Fibroblast of skin of abdomen (primary cell): ENCODE measurements around the gene SLC25A6.
"Not testable (repeated sequence)": the region's sequence is repeated elsewhere in the genome, so short reads cannot be mapped to it uniquely, and the experiment has no call there.

Experiments used
- DNase-seq: peaks from one replicate; pipeline ENCODE4 v3.0.0-alpha.2; 2013

Gene SLC25A6

DNA sequence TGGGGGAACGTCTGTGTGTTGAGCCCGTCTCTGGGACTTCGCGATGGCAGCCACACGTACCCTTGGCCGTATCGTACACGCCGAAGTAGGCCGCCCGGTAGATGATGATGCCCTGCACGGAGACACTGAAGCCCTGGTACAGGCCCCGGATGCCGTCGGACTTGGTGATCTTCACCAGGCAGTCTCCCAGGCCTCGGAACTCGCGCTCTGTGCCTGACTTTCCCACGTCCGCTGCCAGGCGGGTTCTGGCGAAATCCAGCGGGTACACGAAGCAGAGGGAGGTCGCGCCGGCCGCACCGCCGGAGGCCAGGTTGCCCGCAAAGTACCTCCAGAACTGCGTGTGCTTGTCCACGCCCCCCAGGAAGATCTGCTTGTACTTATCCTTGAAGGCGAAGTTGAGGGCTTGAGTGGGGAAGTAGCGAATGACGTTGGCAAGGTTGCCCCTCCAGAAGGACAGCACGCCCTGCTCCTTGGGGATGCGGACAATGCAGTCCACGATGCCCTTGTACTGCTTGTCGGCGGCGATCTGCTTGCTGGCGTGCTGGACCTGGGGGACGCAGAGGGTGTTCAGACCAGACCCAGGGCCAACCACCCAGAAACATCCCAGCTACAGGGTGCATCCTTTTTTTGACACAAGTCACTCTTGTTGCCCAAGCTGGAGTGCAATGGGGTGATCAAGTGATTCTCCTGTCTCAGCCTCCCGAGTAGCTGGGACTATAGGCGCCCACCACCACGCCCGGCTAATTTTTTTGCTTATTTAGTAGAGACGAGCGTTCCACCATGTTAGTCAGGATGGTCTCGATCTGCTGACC is 2.5 kb downstream of the SLC25A6 start:
- no peak for DNase-seq

DNA sequence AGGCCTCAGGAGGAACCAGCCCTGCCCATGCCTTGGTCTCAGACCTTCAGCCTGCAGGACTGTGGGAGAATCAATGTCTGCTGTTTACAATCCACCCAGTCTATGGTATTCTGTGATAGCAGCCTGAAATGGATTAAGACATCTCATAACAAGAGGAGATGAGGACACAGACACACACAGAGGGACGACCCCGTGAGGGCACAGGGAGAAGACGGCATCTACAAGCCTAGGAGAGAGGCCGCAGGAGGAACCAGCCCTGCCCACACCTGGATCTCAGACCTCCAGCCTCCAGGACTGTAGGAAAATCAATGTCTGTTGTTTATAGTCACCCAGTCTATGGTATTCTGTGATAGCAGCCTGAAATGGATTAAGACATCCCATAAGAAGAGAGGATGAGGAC is 3.3 kb downstream of the SLC25A6 start:
- no peak for DNase-seq

DNA sequence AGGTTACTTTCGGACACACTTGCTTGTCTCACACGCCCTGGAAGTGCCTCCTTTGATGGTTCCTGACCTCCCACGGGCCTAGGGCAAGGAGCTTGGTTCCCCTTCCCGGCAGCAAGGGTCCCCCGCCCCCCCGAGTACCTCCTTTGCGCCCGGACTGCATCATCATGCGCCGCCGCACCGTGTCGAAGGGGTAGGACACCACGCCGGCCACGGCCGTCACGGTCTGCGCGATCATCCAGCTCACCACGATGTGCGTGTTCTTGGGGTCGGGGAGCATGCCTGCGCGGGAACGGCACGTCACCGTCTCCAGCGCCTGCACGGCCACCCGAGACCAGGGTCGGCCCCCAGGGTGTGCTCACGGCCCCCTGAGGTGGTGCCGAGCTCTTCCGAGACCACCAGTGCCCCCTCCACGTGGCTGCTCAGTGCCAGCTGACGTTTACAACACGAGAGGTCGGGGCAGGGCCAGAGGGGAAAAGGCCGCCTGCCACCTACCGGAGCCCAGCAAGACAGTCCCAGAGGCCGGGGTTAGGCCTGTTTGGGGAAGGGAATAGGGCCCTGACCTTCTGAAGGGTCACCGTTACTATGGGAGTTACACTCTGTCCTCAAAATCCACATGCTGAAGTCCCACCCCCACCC is 4.7 kb downstream of the SLC25A6 start:
- DNase-seq = no peak

DNA sequence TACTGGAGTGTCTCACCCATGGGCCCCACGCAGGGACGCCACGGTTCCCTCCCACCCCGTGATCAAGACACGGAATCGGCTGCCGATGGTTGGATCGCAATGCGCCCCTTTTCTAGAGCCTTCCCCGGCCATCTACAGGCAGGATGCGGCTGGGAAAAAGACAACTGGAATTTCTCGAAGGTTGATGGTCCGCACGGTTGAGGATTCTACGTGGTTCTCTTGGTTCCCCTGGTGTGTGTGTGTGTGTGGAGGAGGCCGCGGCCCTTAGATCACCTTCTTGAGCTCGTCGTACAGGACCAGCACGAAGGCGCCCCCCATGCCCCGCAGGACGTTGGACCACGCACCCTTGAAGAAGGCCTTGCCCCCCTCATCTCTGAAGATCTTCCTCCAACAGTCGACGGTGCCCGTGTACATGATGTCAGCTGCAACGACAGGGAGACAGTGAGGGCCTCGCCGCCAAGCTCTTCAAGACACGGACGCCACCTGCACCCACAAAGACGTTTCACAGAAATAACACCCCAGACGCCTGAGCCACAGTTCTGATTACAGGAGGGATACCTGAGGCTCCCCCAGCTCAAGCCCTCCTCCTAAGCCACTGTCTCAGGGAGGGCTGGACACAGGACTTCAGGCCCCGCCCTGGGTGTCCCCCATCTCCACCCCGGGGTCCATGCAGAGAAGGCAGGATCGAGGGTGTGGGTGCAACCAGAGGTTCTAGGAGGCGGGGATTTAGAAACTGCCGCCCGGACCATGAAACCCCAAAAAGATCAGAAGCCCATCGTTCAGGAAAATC is 5.4 kb downstream of the SLC25A6 start:
- no peak for DNase-seq

DNA sequence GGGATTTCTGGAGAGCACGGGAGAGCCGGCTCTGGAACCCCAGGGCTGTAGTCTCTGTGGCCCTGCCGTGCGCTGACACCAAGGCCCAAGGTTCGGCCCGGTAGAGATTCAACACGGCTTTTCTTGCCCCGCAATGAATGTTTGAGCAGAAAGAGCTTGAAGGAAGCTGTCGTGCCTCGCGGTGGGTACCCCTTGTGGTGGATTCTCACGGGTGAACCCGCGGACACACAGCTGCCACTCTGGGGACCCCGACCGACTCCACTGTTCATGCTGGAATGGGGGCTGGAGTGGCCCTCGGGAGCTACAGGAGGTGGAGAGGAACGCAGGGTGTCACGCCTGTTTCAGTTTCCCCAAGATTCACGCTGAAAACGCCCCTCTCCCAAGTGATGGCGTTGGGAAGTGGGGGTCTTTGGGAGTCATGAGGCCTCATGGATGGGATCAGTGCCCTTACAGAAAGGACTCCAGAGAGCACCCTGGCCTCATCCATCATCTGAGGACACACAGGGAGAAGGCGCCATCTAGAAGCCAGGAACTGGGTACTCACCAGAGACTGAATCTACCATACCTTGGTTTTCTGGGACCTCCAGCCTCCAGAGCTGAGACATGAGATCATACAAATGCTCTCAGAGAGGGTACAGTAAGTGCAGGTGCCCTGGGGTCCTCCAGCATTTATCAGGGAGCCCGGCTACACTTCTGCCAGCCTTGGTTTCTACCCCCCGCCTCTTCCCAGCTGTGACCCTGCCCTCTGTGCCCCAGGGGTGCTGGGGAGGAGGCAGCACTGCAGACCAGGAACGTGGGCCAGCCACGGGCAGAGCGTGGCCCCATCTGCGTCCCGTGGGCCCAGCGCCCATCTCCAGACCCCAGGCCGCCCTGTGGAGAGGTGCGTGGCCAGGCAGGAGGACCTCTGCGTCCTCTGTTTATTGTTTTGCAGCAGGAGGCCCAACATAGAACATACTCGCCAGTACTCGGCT is 6.4 kb downstream of the SLC25A6 start:
- no peak for DNase-seq

DNA sequence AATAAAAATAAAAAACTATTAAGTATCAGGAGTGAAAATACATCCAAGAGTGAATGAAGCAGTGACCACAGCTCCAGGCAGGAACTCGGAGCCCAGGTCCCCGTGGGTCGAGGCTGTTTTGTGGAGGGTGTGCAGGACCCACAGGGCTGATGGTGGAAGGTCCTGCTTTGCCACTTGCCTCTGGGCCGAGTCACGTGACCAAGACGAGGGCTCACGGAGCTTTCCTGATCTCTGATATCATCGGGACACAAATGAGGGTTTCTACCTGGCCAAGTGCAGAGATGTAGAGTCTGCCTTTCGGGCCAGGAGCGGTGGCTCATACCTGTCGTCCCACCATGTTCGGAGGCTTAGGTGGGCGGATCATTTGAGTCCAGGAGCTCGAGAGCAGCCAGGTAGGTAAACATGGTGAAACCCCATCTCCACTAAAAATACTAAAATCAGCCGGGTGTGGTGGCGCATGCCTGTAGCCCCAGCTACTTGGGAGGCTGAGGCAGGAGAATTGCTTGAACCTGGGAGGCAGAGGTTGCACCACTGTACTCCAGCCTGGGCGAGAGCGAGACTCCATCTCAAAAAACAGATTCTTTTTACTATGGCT is 7.2 kb downstream of the SLC25A6 start:
- DNase-seq = no peak

- DNase-seq = no peak
Measured at GRCh38 chrX:1380672-1381233, 11.2 kb downstream of the SLC25A6 start.

DNA sequence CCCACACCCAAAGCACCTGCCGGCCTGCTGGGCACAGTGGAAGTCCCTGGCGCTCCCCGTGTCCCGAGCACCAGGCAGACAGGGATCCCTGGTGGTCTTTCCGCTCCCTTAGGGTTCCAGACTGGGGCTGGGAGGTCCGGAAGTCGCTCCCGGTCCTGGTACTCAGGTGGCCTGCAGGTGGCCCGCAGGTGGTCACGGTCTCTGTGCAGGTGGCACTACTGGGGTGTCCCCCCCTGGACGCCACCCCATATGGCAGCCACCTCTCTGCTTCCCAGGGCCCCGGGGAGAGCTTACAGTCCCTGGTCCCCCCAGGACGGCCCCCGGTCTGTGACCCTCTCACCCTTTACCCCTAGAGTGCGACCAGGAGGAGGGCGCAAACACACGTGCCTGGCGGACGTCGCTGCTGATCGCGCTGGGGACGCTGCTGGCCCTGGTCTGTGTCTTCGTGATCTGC is 13.6 kb downstream of the SLC25A6 start:
- DNase-seq = no peak

GRCh38 chrX:1368385-1368698 is 23.6 kb downstream of the SLC25A6 start:
- no peak for DNase-seq

GRCh38 chrX:1366363-1366762 is 25.6 kb downstream of the SLC25A6 start:
- DNase-seq = not testable (repeated sequence)

GRCh38 chrX:1361910-1362309 is 30.0 kb downstream of the SLC25A6 start:
- DNase-seq = no peak

GRCh38 chrX:1361275-1361674 is 30.6 kb downstream of the SLC25A6 start:
- no peak for DNase-seq

DNA sequence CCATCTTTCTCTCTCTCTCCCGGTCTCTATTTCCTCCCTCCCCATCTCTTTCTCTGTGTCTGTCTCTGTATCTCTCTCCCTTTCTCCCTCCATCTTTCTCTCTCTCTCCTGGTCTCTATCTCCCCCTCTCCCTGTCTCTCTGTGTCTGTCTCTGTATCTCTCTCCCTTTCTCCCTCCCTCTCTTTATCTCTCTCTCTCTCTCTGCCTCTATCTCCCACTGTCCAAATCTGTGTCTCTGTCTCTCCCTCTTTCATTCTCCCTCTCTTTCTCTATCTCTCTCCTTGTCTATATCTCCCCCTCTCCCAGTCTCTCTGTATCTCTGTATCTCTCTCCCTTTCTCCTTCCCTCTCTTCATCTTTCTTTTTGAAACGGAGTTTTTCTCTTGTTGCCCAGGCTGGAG is 31.7 kb downstream of the SLC25A6 start:
- DNase-seq = no peak

DNA sequence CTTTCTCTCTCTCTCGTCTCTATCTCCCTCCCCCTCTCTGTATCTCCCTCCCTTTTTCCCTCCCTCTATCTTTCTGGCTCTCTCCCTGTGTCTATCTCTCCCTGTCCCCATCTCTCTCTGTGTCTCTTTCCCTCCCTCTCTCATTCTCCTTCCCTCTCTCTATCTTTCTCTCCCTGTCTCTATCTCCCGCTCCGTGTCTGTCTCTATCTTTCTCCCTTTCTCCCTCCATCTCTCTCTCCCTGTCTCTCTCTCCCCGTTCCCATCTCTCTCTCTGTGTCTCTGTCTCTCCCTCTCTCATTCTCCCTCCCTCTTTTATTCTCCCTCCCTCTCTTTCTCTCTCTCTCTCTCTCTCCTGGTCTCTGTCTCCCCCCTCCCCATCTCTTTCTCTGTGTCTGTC is 32.4 kb downstream of the SLC25A6 start:
- DNase-seq = no peak

DNA sequence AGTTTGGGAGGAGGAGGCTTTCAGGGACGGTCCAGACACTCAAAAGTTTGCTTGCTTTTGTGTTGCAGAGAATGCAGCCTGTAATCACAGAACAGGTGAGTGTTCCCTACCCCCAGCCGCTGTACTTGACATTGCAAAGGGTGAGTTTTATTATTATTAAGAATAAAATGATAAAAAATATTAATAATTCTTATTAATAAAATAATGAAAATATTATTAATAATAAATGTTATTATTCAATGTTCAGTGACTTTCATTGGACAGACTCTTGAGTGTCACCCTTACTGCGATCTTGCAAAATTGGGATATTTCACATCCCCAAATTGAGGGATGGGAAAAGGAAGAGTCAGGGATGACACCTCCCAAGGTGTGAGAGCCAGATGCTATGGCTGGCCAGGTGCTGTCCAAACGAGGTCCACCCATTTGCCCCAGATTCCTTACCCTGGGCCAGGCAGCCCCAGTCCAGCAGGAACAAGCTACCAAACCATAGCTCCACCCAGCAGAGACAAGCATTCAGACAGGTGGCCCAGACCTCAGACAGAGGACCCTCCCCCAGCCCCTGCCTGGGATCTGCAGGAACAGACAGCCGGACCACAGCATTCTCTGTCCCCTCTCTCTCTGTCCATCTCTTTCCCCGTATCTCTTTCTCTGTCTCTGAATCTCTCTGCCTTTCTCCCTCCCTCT is 33.0 kb downstream of the SLC25A6 start:
- no peak for DNase-seq

DNA sequence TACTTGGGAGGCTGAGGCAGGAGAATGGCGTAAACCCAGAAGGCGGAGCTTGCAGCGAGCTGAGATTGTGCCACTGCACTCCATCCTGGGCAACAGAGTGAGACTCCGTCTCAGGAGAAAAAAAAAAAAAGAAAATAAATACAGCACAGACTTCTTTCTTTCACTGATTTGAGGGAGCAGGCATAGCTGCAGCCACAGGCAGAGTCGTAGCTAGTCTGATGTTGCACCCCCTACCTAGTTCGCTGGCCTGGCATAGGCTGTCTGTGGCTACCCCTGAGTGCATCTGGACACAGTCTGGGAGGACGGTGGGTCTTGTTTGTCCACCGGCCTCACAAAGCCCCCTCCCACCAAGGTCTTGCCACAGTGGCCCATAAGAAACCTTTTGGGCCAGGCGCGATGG is 33.9 kb downstream of the SLC25A6 start:
- DNase-seq = no peak

DNA sequence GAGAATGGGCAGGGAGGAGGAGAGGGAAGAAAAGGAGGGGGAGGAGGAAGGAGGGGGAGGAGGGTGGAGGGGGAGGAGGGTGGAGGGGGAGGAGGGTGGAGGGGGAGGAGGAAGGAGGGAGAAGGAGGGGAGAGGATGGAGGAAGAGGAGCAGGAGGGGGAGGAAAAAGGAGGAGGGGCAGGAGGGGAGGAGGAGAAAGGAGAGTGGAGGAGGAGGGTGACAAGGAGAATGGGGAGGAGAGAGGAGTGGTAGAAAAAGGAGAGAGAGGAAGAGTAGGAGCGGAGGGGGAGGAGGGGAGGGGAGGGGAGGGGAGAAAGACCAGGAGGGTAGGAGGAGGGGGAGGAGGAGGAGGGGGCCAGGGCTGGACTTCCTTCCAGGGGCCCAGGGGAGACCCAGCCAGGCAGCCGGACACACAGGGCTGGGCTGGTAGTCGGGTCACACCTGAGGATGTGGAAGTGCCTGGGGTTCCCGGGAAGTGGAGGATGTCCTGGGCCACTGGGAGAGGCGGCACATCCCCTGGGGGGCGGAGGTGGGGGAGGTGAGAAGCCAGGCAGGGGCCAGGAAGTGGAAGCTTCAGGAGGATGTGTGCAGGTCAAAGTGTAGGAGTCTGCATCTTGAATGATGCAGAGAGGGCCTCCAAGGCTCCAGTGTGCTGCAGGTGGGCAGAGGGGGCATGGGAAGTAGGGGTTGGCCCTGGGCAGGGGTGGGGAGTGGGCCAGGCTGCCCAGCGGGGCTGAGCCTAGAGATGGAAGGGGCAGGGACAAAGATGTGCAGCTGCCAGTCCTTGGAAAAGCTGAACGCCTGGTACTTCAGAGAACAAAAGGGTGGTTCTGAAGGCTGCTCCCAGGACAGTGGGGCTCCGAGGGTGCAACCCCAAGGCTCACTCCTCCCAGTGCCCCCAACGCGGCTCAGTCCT is 36.5 kb downstream of the SLC25A6 start:
- DNase-seq = no peak

- no peak for DNase-seq
Measured at GRCh38 chrX:1354036-1355019, 37.6 kb downstream of the SLC25A6 start.
